Activated T-helper 1 cell treated with Interleukin-2 at 50 U/mL for 16 hours (primary cell): ENCODE data around the gene ENG.
"Not testable (repeated sequence)": the region's sequence is repeated elsewhere in the genome, so short reads cannot be mapped to it uniquely, and the experiment has no call there.

ENCODE experiments used
- DNase-seq: peaks from one replicate; pipeline ENCODE4 v3.0.0-alpha.2; 2020; ENCODE audit warnings: low read depth

The ENG gene

DNA sequence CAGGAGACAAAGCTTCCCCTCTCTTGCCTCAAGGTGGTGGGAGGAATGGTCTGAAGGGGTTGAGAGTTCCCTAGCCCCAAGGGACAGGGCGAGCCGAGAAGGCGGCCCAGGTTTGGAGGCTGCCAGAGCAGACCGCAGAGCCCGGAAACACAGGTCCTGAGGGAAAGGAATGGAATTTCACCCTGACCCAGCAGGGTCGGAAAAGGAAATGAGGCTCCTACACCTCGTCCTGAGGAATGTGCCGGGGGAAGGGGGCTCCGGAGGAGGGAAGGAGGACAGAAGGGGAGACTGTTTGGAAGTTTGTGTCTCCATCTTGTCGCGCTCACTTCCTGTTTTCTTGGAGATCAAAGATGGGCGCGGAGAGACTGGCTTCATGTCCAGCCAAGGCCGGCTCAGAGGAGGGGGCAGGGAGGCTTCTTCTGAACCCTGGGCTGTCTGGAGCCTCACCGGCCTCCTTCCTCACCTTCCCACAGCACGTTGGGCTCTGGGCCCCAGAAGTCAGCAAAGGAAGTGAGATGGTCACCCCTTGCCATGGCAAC, 9.6 kb downstream of the ENG start:
- DNase-seq, result no peak

DNA sequence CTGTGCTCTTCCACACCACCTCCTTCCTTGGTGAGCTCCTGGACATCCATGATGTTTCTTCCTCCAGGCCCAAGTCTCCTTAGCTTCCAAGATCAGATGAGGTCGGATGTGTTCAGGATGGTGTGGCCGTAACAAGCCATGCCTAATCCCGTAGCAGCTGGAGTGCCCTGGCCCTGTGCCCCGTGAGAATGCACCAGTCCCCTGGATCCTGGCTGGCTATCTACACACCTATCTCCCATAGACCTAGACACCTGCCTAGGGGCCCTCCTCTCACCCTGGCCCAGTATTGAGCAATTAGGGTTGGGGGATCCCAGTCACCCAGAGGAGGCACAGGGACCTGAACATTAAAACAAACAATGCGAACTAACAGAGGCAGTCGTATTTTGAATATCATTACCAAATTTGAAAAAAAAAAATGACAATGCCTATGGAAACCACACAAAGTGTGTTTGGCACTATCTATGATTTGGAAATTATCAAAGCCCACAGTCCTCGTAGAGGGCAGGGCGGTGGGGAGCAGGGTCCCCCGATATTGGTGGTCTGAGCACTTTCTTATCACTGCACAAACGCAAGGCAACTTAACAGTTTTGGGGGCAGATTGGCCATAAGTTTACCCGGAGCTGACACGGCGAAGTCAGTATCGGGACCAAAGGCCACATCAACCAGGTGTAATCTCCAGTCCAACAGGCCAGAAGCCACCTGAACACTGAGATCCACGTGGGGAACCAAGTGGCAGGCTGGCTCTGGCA, 13.2 kb downstream of the ENG start:
- DNase-seq, result no peak

DNA sequence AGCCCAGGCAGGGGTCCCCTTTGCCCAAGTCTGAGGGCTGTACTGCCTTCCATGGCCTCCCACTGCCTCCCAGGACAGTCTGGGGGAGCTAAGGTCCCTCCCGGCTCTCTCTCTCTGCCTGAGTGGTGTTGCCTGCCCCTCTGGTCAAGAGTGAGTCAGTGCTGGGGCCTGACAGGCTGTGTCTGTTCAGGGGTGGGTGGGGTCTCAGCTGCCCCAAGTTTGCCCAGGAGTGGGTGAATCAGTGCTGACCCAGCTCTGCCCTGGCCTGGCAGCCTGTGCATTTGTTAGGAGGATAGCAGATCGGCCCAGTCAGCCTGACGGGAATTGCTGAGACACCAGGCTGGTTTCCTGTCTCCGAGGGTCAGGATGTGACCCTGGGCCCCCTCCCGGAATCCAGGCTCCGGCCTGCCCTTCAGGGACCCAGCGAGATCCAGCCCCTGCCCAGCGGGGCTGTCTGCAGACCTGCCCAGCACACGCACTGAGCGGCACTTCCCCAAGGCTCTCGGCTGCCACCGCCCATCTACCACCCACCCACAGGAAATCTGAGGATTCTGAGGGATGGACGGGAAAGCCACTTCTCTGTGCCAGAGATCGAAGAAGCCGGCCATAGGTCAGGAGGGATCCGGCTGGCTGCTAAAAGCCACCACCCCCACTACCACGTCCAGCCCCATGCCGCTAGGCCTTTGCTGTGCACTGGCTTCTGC, 15.9 kb downstream of the ENG start:
- no peak for DNase-seq

- DNase-seq, result no peak
These were observed 17.1 kb downstream of the ENG start for GRCh38 chr9:127837346-127837745.

DNA sequence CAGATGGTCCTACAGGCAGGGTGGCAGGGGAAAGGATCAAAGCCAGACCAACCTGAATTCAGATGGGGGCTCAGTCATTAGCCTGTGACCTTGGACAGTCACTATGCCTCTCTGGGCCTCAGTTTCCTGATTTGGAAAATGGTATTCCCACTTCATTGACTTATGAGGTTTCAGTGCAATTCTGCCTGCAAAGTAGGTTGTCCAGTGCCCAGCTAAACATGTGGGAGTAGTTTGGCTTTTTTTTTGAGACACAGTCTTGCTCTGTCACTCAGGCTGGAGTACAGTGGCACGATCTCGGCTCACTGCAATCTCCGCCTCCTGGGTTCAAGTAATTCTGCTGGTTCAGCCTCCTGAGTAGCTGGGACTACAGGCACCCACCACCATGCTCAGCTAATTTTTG, 17.9 kb downstream of the ENG start:
- DNase-seq, result not testable (repeated sequence)

DNA sequence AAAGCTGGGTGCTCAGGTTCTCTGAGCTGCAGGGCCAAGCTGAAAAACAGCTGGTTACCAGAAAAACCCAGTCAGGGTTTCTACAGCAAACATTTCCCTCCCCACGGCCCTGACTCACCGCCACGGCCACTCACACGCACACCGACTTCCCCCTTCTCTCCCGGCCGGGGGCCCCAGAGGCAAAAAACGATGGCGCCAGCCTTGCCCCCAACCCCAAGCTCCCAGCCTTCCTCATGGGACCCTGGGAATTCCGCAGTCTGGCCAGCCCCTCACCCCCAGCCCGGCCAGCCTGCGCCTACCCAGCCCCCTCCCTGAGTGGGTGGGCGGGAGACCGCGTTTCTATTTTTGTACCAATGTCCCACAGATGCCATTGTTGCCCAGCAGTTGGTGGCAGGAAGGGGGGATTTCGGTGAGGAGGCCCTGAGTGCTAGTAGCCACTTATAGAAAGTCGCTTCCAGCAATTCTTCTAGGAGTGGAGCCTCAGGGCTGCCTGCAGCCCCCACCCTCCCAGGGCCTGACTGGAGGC, 18.4 kb downstream of the ENG start:
- DNase-seq, result no peak

- no peak for DNase-seq
These were observed 20.9 kb downstream of the ENG start for GRCh38 chr9:127833555-127833954.

DNA sequence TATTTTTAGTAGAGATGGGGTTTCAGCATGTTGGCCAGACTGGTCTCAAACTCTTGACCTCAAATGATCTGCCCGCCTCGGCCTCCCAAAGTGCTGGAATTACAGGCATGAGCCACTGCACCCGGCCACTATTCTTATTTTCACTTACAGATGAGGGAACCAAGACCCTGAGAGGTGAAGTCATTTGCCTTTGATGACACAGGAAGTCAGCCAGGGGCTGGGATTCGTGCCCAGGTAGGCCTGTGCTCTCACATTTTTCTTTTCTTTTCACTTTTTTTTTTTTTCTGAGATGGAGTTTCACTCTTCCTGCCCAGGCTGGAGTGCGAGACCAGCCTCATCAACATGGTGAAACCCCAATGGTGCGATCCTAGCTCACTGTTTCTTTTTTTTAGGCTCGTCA, 22.2 kb downstream of the ENG start:
- no peak for DNase-seq

GRCh38 chr9:127829205-127829906, 25.1 kb downstream of the ENG start:
- no peak for DNase-seq

DNA sequence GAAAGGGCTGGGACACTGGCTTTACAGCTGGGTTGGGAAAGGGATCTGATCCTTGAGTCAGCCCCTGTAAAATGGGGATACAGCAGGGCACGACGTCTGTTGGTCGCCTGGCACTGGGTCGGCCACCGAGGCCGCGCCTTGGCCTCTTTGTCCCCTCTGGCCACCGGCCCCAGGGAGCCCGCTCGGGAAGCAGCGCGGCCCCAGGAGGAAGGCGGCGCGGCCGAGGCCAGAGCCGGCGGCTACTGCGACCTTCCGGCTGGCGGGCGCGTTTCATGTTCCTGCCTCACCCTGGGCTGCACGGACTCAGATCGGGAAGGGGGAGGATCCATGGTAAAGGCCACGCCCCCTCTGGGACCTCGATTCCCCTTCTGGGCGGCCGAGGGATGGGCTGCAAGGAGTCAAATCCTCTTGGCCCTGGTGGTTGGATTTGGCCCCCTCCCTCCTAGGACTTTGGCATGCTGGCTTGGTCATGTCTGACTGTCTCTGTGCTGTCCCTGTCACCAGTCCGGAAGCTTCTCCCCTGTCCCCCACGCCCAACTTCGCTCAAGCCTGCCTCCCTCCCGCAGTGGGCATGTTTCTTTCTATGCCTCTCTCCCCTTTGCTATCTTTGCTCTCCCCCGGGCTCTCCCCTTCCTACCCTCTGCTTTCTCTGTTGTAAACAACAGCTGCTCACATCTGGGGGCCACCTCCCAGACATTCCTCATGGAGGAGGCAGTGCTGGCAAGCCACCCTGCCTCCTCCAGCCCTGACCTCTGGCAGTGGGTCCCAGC, 26.0 kb downstream of the ENG start:
- DNase-seq, result no peak

- DNase-seq, result no peak
These were observed 28.1 kb downstream of the ENG start for GRCh38 chr9:127826253-127826913.

GRCh38 chr9:127825319-127826051, 29.0 kb downstream of the ENG start:
- no peak for DNase-seq

DNA sequence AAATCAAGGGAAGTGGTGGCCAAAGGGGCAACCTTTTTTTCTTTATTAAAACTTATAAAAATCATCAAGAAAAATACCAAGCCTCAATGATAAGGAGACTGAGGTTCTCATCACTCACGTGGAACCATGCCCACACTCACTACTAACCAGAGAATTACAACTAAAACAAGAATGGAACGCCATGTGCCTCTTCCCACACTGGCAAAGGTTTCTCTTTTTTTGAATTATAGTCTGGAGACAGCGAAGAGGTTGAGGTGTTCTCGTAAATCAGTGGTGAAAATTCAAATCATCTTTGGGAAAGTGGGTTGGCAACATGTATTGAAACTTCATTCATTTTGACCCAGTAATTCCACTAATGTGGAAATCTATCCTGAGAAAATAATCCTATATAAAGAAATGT, 32.4 kb downstream of the ENG start:
- no peak for DNase-seq

DNA sequence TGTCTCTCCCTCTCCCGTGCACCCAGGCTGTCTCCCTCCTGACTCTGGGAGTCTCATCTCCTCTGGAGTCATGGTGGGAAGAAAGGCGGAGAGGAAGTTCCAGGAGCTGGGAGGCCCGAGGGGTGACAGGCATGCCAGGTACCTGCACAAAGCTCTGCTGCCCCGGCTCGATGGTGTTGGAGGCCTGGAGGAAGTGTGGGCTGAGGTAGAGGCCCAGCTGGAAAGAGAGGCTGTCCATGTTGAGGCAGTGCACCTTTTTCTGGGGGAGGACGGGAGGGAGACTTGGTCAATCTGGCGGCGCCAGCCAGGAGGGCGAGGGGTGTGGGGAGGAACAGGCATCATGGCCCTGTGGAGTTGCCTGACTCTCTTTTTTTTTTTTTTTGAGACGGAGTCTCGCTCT, 35.9 kb downstream of the ENG start:
- DNase-seq, result no peak

DNA sequence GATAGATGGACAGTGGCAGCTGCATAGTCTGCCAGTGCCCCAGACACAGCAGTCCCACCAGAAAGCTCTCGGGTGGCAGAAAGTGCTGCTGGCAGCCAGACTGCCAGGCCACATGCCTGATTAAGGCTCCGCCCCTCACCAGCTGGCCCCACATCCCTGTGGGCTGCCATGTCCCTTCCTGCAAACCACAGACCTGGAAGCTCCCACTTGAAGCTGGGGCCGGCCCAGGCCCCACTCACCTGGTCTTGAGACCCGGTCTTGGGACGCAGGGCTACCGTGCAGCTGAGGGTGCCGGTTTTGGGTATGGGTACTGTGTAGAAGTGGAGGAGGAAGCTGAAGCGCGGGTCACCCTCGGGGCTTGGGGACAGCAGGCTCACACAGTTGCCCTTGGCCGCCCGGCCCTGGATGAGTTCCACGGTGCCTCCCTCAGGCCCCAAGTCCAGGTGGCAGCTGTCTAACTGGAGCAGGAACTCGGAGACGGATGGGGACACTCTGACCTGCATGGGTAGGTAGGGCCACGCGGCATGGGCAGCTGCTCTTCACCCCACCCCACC, 36.5 kb downstream of the ENG start:
- no peak for DNase-seq

DNA sequence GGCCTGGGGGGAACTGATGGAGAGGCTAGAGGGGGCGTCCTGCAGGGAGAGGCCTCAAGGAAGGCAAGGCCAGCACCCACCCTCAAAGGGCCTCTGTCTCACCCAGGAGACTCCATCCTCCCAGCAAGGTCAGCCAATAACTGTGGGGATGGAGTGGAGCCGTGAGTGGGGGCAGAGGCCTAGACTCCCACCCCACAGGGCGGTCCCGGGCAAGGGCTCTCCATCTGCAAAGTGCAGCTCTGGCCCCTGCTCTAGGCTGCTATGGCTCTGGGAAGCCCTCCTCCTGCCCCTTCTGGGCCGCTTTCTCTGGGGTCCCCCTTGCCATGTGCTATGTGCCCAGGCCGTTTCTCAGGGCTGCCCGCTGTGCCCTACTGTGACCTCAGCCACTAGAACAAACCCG, 37.7 kb downstream of the ENG start:
- DNase-seq, result no peak

DNA sequence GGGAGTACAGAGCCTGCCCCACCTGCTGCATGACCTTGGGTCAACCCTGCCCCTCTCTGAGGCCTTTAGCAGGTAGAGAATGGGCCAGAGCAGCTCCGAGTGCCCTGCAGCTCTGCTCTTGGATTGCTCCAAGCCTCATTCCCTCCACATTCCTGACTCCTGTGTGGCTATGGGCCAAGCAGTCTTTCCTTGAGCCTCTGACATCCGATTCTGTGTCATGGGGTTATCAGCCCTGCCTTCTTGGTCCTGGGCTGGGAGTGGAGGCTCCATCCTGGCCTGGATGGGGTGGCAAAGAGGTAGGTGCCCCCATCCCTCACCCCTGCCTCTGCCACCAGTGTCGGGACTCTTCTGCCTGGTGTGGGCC, 38.1 kb downstream of the ENG start:
- no peak for DNase-seq

GRCh38 chr9:127815512-127816361, 38.7 kb downstream of the ENG start:
- DNase-seq, result no peak
